Prostate gland (tissue), 2 donors: ENCODE results near the gene OR4K2. TPM values are rescaled to one million over a fixed set of nuclear protein-coding genes. Genes with fewer than 3 reads are reported as not detected.

Source experiments
- DNase-seq: peaks from one replicate; pipeline ENCODE4 v3.0.0-alpha.2; 2019; ENCODE audit warnings: low spot score
- H3K27ac ChIP-seq, 2 donors: fragments of 200-600 bp; sonication (generic); 2 replicates each; pipeline ENCODE4 v1.5.1; 2017 to 2019
- H3K27me3 ChIP-seq: fragments of 200-600 bp; sonication (generic); replicated peaks from 2 replicates; pipeline ENCODE4 v1.5.1; 2019; ENCODE audit not compliant: insufficient read depth
- H3K36me3 ChIP-seq, 2 donors: fragments of 200-600 bp; sonication (generic); 1 replicate in 1 of 2; 2 replicates in 1 of 2; pipeline versions ENCODE4 v1.5.1 to v1.8.1; 2017 to 2019
- H3K4me1 ChIP-seq: fragments of 200-600 bp; sonication (generic); replicated peaks from 2 replicates; pipeline ENCODE4 v1.5.1; 2019
- H3K4me3 ChIP-seq, 2 donors: fragments of 200-600 bp; sonication (generic); 2 replicates each; pipeline ENCODE4 v1.5.1; 2017 to 2019
- H3K9me3 ChIP-seq: fragments of 200-600 bp; sonication (generic); 2 replicates; pipeline ENCODE4 v1.5.1; 2017
- CTCF ChIP-seq, 4 experiments: fragments of 200-600 bp in 2 of 4; fragments of 450-650 bp in 2 of 4; sonication (generic) in 2 of 4; IDR thresholded peaks; 1 replicate in 3 of 4; 2 replicates in 1 of 4; pipeline ENCODE4 v1.5.1; 2016 to 2019; ENCODE audit warnings: antibody characterized with exemption in 4 of 4, mild to moderate bottlenecking in 2 of 4, moderate library complexity in 2 of 4
- POLR2A ChIP-seq: fragments of 450-650 bp; IDR thresholded peaks from one replicate; pipeline ENCODE4 v1.6.1; 2016; ENCODE audit warnings: antibody characterized with exemption, mild to moderate bottlenecking
- POLR2AphosphoS5 ChIP-seq: sonication (generic); formaldehyde crosslinking; IDR thresholded peaks from one replicate; pipeline ENCODE4 v1.6.1; 2017; ENCODE audit warnings: antibody characterized with exemption
- WGBS: methylation state at CpG from one replicate; pipeline ENCODE4 v1.1.5; 2018; 5-methylcytosine and 5-hydroxymethylcytosine counted together
- intact Hi-C: fragments of 100-400 bp; cut with DNase I; formaldehyde crosslinking; loops from one replicate; pipeline ENCODE4 v1.14.2; 2022
- total RNA-seq, 2 donors: library from RNA; depleted of rRNA; stranded (reverse); fragments of >200 nt; gene quantifications; one replicate each; pipeline ENCODE4 v1.1.0, GENCODE V29; 2016

The OR4K2 gene
- total RNA-seq, 2 donors from 2014 or later = not detected

- TF ChIP-seq CTCF (IDR thresholded peaks at IDR 0.05) (no peak), POLR2AphosphoS5 (no peak), POLR2A (no peak)
- no peak overlapping the region for H3K4me3 ChIP-seq
- no peak for DNase-seq
Measured at GRCh38 chr14:19873178-19873577, 1.8 kb upstream of the OR4K2 start.

GRCh38 chr14:19878029-19878642 lies 3.2 kb downstream of the OR4K2 start:
- intact Hi-C loops = no loop called here
- H3K36me3 ChIP-seq = no peaks in the 10 kb centered on the region
- no peaks in the 10 kb centered on the region for H3K9me3 ChIP-seq
- TF ChIP-seq CTCF (IDR thresholded peaks at IDR 0.05) (peak in 3 of 4 experiments; percentile 39 to 89 (median 54)), POLR2AphosphoS5 (no peak)
- no peaks in the 10 kb centered on the region for H3K27me3 ChIP-seq
- no peak overlapping the region for H3K4me3 ChIP-seq
- no peak for DNase-seq
- H3K4me1 ChIP-seq = no peaks in the 10 kb centered on the region
- H3K27ac ChIP-seq = no peak overlapping the region

More at GRCh38 chr14:19873178-19873577, 1.8 kb upstream of the OR4K2 start:
- H3K27me3 ChIP-seq = no peaks in the 10 kb centered on the region
- 33% methylated on average over 6 of the region's 6 CpGs for WGBS
- intact Hi-C loops = no loop called here
- no peaks in the 10 kb centered on the region for H3K9me3 ChIP-seq
- H3K36me3 ChIP-seq = no peaks in the 10 kb centered on the region
- no peak overlapping the region for H3K27ac ChIP-seq
- no peaks in the 10 kb centered on the region for H3K4me1 ChIP-seq

DNA sequence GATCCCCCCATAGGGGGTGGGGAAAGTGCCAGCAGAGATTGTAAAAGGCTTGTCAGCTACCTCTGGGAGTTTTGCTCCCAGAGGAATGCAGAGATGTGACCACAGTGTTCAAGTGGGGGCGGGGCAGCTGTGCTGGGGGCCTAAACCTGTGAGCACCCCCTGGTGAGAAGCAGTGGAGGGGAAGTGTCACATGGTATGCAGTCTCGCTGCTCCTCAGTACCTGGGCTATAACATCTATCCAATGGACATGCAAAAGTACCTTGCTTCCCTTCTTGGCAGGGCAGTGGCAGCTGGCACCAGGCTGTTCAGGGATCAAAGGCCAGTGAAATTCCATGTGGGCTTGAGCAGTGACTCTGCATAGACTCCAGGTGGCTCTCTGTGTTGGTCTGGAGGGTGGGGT lies 20.3 kb downstream of the OR4K2 start:
- Histone ChIP-seq H3K4me3 (no peak overlapping the region), H3K27me3 (no peaks in the 10 kb centered on the region), H3K4me1 (no peaks in the 10 kb centered on the region), H3K36me3 (no peaks in the 10 kb centered on the region), H3K27ac (no peak overlapping the region), H3K9me3 (no peaks in the 10 kb centered on the region)
- no peak for TF ChIP-seq POLR2AphosphoS5
- TF ChIP-seq POLR2A = no peak
- no peak for TF ChIP-seq CTCF (IDR thresholded peaks at IDR 0.05)
- 47% methylated on average over 2 of the region's 2 CpGs for WGBS
- DNase-seq = no peak
- intact Hi-C loops = no loop called here

DNA sequence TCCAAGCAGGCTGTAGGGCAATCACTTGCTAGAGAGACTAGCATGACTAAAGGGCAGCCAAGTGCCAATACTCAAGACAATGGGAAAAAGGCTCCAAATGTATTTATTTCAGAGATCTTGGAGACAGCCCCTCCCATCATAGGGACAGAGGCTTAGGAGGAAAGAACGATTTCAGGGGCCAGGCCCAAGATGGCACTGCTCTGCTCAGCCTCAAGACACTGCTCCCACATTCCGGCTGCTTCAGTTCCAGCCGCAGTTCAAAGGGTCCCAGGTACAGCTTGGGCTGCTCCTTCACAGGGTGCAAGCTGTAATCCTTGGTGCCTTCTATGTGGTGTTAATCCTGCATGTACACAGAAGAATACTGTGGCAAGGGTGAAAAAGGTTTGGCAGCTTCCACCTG lies 26.1 kb downstream of the OR4K2 start:
- Histone ChIP-seq H3K27ac (no peak overlapping the region), H3K4me3 (no peak overlapping the region), H3K36me3 (no peaks in the 10 kb centered on the region), H3K9me3 (no peaks in the 10 kb centered on the region), H3K4me1 (no peaks in the 10 kb centered on the region), H3K27me3 (no peaks in the 10 kb centered on the region)
- no peak for DNase-seq
- TF ChIP-seq CTCF (IDR thresholded peaks at IDR 0.05) (no peak), POLR2AphosphoS5 (no peak), POLR2A (no peak)
- intact Hi-C loops = no loop called here
- WGBS = 70% methylated on average over 3 of the region's 3 CpGs

GRCh38 chr14:19902409-19902808 lies 27.5 kb downstream of the OR4K2 start:
- Histone ChIP-seq H3K27me3 (no peaks in the 10 kb centered on the region), H3K4me1 (no peaks in the 10 kb centered on the region), H3K9me3 (no peaks in the 10 kb centered on the region), H3K36me3 (no peaks in the 10 kb centered on the region), H3K27ac (no peak overlapping the region), H3K4me3 (no peak overlapping the region)
- intact Hi-C loops = no loop called here
- 78% methylated on average over 4 of the region's 4 CpGs for WGBS
- no peak for DNase-seq
- no peak for TF ChIP-seq POLR2AphosphoS5
- TF ChIP-seq POLR2A = no peak
- no peak for TF ChIP-seq CTCF (IDR thresholded peaks at IDR 0.05)
